HG02610 (cell line): Measurements from ENCODE around the gene TCP1.
"Not testable (repeated sequence)": the region's sequence is repeated elsewhere in the genome, so short reads cannot be mapped to it uniquely, and the experiment has no call there.

Experiments
- ATAC-seq: cut with Tn5 transposase; IDR thresholded peaks from one replicate; pipeline ENCODE4 v1.9.1; 2021; ENCODE audit warnings: mild to moderate bottlenecking, moderate library complexity; ENCODE audit not compliant: unreplicated experiment

Gene TCP1

GRCh38 chr6:159789377-159790148 lies at the start of gene TCP1:
TSS of gene TCP1 (minus strand) at chr6:159789602. CDS start at chr6:159789468, 134 bp downstream.
- ATAC-seq: peak; percentile 72

DNA sequence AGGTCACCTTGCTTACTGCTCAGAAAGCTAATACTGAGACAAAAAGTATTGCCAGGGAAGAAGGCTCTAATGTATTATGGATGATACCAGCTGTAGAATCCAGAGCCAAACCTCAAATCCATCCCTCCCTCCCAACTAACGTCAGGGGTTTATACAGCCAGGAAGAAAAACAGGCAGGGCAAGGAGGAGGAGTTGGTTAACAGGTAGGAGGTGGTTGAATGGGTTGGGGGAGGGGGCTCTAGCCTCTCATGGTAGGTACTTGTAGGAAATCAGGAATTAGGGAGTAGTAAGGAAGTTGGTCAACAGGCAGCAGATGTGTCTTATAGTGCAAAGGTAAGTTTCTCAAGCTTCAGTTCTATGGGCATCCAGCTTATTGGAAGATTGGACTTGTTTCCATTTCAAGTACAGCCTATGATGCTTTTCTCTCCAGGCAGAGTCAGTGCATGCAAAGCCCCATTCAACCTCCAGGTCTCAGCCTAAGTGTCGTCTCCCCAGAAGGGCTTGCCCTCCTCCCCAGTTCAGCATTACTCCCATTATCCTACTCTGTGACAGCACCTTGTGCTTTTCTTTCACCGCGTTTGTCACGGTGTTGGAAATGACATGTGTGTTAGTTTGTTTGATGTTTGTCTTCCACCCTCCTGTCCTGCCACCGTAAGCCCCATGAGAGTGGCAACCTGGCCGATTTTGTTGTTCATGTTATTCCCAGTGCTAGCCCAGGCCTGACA lies 48.8 kb upstream of the TCP1 start:
- ATAC-seq: no peak

DNA sequence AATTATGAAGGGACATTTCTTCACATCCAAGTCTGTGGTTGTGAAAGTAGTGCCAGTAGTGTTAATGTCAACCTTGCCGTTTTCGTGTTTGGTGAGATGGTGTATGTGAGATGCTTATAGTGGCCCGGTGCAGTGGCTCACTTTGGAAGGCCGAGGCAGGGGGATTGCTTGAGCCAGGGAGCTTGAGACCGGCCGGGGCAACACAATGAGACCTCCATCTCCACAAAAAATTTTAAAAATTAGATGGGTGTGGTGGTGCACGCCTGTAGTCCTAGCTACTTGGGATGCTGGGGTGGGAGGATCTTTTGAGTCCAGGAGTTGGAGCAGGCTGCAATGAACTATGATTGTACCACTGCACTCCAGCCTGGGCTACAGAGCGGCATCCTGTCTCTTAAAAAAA lies 48.1 kb upstream of the TCP1 start:
- no peak for ATAC-seq

DNA sequence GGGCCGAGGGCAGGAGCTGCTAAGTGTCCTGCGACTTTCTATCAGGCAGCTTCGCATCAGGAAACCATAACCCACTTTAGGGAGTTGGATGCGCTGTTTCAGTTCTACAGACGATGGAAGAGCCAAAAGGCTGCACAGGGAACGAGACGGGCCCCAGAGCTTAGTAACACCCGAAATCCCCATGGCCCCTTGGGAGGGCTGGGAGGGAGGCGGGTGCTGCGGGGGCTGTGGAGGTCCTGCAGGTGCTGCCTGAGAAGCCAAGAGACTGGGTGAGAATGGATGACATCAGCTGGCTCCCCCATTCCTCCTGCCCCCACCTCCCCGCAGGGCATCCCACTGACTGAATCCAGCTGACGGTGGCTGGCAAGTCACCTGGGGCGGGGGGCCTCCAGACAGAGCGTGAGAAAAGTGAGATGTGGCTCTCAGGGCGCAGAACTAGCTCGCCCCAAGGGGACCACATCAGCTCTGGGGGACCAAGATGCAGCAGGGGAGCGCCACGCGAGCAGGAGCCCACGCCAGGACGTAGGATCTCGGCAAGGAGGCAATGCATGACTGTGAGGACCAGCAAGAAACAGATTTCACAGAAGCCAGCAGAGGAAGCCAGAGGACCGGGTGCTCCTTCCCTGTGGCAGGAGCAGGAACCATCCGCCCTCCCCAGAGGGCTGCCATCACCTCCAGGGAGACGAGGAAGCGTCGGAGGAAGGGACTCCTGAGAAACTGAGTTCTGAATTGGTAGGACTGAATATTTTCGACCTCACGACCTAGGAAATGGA lies 47.5 kb upstream of the TCP1 start:
- no peak for ATAC-seq

- ATAC-seq: no peak
Observed at GRCh38 chr6:159833997-159834603, 44.7 kb upstream of the TCP1 start.

- ATAC-seq: no peak
Observed at GRCh38 chr6:159833556-159833955, 44.2 kb upstream of the TCP1 start.

DNA sequence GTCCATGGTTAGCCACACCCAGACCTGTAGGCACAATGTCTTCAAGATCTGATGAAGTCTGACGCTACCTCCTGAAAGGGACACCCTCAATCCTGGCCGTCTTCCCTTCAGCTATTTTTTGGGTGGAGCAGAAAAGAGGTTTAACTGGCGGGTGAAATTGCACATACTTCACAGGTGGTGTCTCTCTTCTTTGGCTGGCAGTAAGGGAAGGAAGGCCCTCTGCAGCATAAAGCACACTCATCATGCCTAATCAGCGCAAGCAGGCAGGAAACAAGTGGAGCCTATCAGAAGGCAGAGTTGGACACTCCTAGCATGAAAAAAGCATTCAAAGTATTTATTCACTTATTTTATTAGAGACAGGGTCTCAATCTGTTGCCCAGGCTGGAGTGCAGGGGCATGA lies 43.5 kb upstream of the TCP1 start:
- no peak for ATAC-seq

DNA sequence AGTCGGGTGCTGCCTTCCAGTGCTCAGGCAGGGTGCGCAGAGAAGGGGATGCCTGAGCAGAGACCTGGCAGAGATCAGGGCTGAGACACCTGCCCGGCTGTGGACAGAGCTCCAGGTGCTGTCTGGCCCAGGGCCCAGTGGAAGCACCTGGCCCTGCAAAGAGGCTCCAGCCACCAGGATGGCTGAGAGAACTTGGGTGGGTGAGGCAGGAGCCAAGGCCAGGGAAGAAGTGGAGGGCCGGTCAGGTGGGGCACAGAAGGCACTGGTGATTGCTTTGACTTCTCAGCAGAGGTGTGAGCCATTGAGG lies 41.9 kb upstream of the TCP1 start:
- no peak for ATAC-seq

DNA sequence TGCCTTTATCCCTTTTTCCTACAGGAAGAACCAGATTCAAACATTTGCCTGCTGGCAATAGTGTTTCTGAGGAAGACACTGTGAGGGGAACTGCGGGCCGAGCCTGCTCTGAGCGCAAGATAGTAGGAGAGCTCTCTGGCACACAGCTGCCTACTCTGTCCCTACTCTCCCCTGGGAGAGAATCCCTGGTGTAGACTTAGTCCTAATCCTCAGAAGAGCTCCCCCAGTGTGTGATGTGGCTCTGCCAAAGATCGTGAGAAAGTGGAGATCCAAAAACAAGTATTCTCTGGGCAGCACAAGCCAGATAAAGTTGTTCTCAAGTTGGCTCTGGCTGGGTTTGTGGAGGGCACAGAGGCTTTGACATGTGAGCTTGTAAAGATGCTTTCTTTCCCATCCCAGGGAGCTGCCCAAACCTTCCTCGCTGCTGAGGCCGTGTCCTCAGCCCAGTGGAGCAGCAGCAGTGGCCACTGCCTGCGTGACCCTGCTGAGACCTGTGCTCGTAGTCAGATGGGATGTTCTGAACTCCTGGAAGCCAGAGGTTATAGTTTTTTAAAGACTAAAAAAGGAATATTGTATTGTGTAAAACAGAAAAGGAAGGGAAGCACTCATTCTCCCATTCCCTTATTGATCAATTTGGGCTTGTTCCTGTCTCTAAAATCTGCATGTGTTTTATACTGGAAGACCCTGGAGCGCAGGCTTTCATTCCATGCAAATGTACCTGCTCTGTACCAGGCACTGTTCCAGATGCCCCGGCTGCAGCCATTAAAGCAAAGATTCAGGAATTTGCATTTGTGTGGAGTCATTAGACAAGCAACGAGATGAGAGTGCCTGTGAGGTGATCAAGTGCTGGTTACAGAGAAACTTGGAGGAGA lies 41.3 kb upstream of the TCP1 start:
- no peak for ATAC-seq

- ATAC-seq: peak; percentile 69
Observed at GRCh38 chr6:159829526-159829925, 40.1 kb upstream of the TCP1 start.

GRCh38 chr6:159828074-159828473 lies 38.7 kb upstream of the TCP1 start:
- no peak for ATAC-seq

GRCh38 chr6:159826968-159827647 lies 37.7 kb upstream of the TCP1 start:
- no peak for ATAC-seq

DNA sequence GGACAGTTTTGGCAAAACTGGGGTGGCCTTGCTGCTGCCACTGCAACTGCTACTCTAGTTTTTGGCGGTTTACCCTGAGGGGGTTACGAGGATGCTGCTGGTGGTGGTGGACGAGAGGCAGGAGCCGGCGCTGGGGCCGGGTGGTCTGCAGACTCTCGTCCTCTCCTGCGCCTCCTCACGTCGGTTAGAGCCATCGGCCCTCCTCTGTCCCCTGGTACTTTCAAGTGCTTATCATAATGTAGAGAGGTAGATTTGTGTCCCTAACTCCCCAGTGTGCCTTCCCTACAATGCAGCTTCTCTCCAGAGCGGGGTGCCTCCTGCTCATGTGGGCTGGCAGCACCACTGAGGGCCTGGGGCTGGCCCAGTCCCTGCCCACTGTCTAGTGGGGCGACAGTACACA lies 36.6 kb upstream of the TCP1 start:
- ATAC-seq: no peak

DNA sequence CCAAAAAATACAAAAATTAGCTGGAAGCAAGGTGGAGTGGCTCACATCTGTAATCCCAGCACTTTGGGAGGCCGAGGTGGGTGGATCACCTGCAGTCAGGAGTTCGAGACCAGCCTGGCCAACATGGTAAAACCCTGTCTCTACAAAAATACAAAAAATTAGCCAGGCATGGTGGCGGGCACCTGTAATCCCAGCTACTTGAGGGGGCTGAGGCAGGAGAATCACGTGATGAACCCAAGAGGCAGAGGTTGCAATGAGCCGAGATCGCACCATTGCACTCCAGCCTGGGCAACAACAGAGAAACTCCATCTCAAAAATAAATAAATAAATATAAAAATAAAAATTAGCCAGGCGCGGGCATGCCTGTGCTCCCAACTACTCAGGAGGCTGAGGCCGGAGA lies 35.3 kb upstream of the TCP1 start:
- not testable (repeated sequence) for ATAC-seq

DNA sequence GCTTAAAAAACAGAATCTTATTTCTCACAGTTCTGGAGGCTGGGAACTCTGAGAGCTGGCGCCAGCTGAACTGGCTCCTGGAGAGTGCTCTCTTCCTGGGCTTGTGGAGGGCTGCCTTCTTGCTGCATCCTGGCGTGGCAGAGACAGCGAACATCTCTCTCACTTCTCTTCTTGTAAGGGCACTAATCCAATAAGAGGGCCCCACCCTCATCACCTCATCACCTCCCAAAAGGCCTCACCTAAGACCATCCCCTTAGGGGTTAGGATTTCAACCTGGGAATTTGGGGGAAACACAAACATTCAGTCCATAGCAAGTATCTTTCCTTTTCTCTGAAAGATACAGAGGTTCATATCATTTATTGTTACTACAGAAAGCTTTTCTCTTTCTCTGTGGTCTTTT lies 34.6 kb upstream of the TCP1 start:
- ATAC-seq: no peak

DNA sequence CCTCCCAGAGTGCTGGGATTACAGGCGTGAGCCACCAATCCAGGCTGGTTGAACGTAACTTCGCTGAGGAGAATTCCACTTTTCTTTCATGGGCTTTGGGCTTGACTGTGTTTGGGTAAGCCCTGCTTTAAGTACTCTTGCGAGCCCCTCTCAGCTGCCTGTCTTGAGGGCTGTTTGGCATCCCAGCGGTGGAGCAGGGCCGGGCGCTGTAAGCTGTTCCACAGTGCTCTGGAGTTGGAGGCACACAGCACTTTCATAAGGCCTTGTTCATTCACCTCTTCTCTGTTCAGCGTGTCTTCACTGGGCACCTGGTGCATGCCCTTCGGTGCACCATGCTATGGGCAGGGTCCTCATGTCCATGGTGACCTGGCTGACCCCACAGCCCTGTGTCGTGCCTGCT lies 32.3 kb upstream of the TCP1 start:
- no peak for ATAC-seq

- no peak for ATAC-seq
Observed at GRCh38 chr6:159821122-159821521, 31.7 kb upstream of the TCP1 start.

- ATAC-seq: peak; percentile 73
Observed at GRCh38 chr6:159819932-159820640, 30.7 kb upstream of the TCP1 start.

DNA sequence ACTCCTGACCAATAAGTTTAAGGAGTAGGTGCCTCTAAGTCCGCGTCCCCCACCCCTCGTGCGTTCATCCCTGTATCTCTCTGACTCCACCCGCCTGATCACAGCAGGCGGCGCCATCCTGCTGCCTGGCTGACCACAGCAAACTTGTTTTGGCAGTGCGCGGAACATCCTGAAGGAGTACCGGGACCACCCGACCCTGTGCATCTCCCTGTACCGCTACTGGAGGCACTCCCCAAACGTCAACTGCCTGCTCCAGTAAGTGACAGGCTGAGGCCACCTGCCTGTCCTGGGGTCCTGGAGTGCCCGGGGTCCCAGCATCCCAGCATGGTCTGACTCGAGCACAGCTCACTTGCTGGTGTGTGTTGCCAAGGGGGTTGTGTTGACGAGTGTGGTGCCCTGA lies 29.7 kb upstream of the TCP1 start:
- ATAC-seq: no peak
